ENCODE data around the gene NAAA. TPM values are rescaled to one million over a fixed set of nuclear protein-coding genes. Genes with fewer than 3 reads are reported as not detected.
"Not testable (repeated sequence)": the region's sequence is repeated elsewhere in the genome, so short reads cannot be mapped to it uniquely, and the experiment has no call there.

The NAAA gene
- total and polyA plus RNA-seq, 2 of the 4 experiments (the other 2 are of a cell fraction): 17.6 to 26.4 TPM

DNA sequence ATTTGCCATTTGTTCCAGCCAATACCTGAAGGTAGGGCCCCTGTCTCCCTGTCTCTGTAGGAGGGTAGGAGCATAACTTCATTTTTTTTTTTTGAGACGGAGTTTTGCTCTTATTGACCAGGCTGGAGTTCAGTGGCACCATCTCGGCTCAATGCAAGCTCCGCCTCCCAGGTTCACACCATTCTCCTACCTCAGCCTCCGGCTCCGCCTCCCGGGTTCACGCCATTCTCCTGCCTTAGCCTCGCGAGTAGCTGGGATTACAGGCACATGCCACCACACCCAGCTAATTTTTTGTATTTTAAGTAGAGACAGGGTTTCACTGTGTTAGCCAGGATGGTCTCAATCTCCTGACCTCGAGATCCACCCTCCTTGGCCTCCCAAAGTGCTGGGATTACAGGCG lies 15.9 kb downstream of the NAAA start:
- H4K91ac ChIP-seq (ENCODE audit: insufficient read depth, low read depth, low read length); H4K20me1 ChIP-seq (ENCODE audit: insufficient read depth, low read length); POLR2A ChIA-PET (ENCODE audit: unreplicated experiment); H3K4me3 ChIP-seq (ENCODE audit: insufficient read depth, low read depth, low read length); H2BK120ac ChIP-seq (ENCODE audit: low read depth, low read length); H3K4me2 ChIP-seq (ENCODE audit: low read depth, low read length); H3K9me3 ChIP-seq (ENCODE audit: control insufficient read depth, insufficient read depth, low read length); H2BK15ac ChIP-seq (ENCODE audit: low read depth, low read length); H2AFZ ChIP-seq (replicated peaks; ENCODE audit: low read length, poor library complexity); H3K14ac ChIP-seq (replicated peaks; ENCODE audit: low read depth, low read length); H3K9ac ChIP-seq (ENCODE audit: low read depth, low read length); H2AK5ac ChIP-seq (ENCODE audit: low read depth, low read length); H2BK5ac ChIP-seq (ENCODE audit: low read depth, low read length, poor library complexity, severe bottlenecking); H3K23ac ChIP-seq (ENCODE audit: low read depth, low read length); DNase-seq; BruUV-seq (replicated peaks); H3K36me3 ChIP-seq (ENCODE audit: control insufficient read depth, insufficient read depth, low read length); in situ Hi-C loops (cut with MboI; ENCODE audit: low sequenced_read_pairs); H4K8ac ChIP-seq (ENCODE audit: low read depth in 2 of 2, low read length in 2 of 2); H3K56ac ChIP-seq (ENCODE audit: extremely low read depth, insufficient read depth, low read length); H3K4ac ChIP-seq (ENCODE audit: low read depth, low read length); H3K9me1 ChIP-seq (ENCODE audit: insufficient read depth, low read length); H2BK20ac ChIP-seq (ENCODE audit: low read depth, low read length); H3K27me3 ChIP-seq (ENCODE audit: control insufficient read depth, insufficient read depth, low read length); H3K27ac ChIP-seq (ENCODE audit: insufficient read depth, low read length); H3K79me1 ChIP-seq (ENCODE audit: low read depth in 1 of 2, low read length in 2 of 2); H2AK9ac ChIP-seq (replicated peaks; ENCODE audit: low read depth, low read length, poor library complexity); H4K5ac ChIP-seq (ENCODE audit: low read depth, low read length); H3K4me1 ChIP-seq (ENCODE audit: control insufficient read depth, insufficient read depth, low read length); ATAC-seq (ENCODE audit: low read depth); H3K18ac ChIP-seq (ENCODE audit: low read depth, low read length); dilution Hi-C loops (cut with HindIII; ENCODE audit: low sequenced_read_pairs, unreplicated experiment): not testable (repeated sequence)
- 100% methylated on average over 1 of the region's 11 CpGs; no CpG with 5 or more reads in 1 of the 2 experiments for WGBS, 2 experiments (ENCODE audit: extremely low coverage in 2 of 2, insufficient read length in 1 of 2)
- intact Hi-C loops (cut with micrococcal nuclease): loop anchor here (1.0 kb wide), 1 partner anchor 8 kb away; no protein-coding TSS in a partner anchor
- CTCF ChIA-PET: interaction anchor here (0.9 kb wide), 1 partner anchor 29 kb away, joined by 3 read pairs; no protein-coding TSS in a partner anchor

Measured in IMR-90 (cell line).